A673 (cell line): ENCODE measurements around the gene LRCH1. TPM values are rescaled to one million over a fixed set of nuclear protein-coding genes. Genes with fewer than 3 reads are reported as not detected.
A peak's percentile ranks its signal among the peaks of the same experiment; 100 is the strongest.

Experiments used
- BruUV-seq: library from RNA; stranded (reverse); fragments of 400-500 nt; replicated peaks from 2 replicates; lab custom pipeline; 2021; lab: Mats Ljungman, UMichigan
- CTCF ChIA-PET: fragments of 300-600 bp; sonication (Branson Sonifier 250); formaldehyde crosslinking; loops from one replicate; lab custom pipeline; 2022; ENCODE audit warnings: antibody characterized with exemption; lab: Charles Lee
- POLR2A ChIA-PET: fragments of 300-600 bp; sonication (Branson Sonifier 250); formaldehyde crosslinking; loops from one replicate; lab custom pipeline; 2022; ENCODE audit warnings: antibody characterized with exemption; ENCODE audit not compliant: low non-redundant PET; lab: Charles Lee
- DNase-seq: peaks from one replicate; pipeline ENCODE4 v3.0.0-alpha.2; 2015; ENCODE audit warnings: low spot score
- H3K27ac ChIP-seq: fragments of 200-600 bp; sonication (generic); 2 replicates; pipeline ENCODE4 v1.5.1; 2016; ENCODE audit warnings: mixed run types, low read depth, mild to moderate bottlenecking, mixed read lengths, antibody characterized with exemption, low read length; ENCODE audit not compliant: poor library complexity, severe bottlenecking
- H3K27me3 ChIP-seq: fragments of 200-600 bp; sonication (generic); replicated peaks from 2 replicates; pipeline ENCODE4 v1.6.1; 2017; ENCODE audit warnings: mixed run types, low read depth, mild to moderate bottlenecking, mixed read lengths, antibody characterized with exemption, low read length; ENCODE audit not compliant: insufficient read depth, poor library complexity
- H3K36me3 ChIP-seq: fragments of 200-600 bp; sonication (generic); 2 replicates; pipeline ENCODE4 v1.6.1; 2016; ENCODE audit warnings: mixed run types, mild to moderate bottlenecking, mixed read lengths, antibody characterized with exemption, low read length; ENCODE audit not compliant: insufficient read depth, poor library complexity, severe bottlenecking
- H3K4me1 ChIP-seq: fragments of 200-600 bp; sonication (generic); 2 replicates; pipeline ENCODE4 v1.6.1; 2017; ENCODE audit warnings: mixed run types, mild to moderate bottlenecking, mixed read lengths, antibody characterized with exemption, low read length; ENCODE audit not compliant: insufficient read depth, poor library complexity, severe bottlenecking
- H3K4me3 ChIP-seq: fragments of 200-600 bp; sonication (generic); 2 replicates; pipeline ENCODE4 v1.5.1; 2016; ENCODE audit warnings: low read depth, mixed run types, mild to moderate bottlenecking, mixed read lengths, low read length; ENCODE audit not compliant: poor library complexity, severe bottlenecking
- H3K9me3 ChIP-seq: fragments of 200-600 bp; sonication (generic); 2 replicates; pipeline ENCODE4 v1.6.1; 2016; ENCODE audit warnings: mixed run types, low read depth, mild to moderate bottlenecking, mixed read lengths, antibody characterized with exemption, low read length; ENCODE audit not compliant: poor library complexity, severe bottlenecking
- CTCF ChIP-seq: fragments of 300-800, 200-600 bp; sonication (generic); conservative IDR thresholded peaks from 2 replicates; pipeline ENCODE4 v1.5.1; 2017; ENCODE audit warnings: low read depth, mild to moderate bottlenecking, antibody characterized with exemption, low read length, moderate library complexity, mixed read lengths
- EZH2 ChIP-seq: fragments of 200-600 bp; sonication (generic); IDR thresholded peaks from 2 replicates; pipeline ENCODE4 v1.6.1; 2017; ENCODE audit warnings: borderline replicate concordance, low read depth, mild to moderate bottlenecking, mixed read lengths, antibody characterized with exemption, low read length; ENCODE audit not compliant: poor library complexity, severe bottlenecking
- intact Hi-C: fragments of 100-400 bp; cut with micrococcal nuclease; formaldehyde crosslinking; loops from one replicate; pipeline ENCODE4 v1.10.0; 2022; ENCODE audit not compliant: unreplicated experiment
- total RNA-seq: library from RNA; stranded (reverse); gene quantifications from 2 replicates; pipeline ENCODE4 v1.2.3, GENCODE V29; 2021

Gene LRCH1
- total RNA-seq, 1 experiment from 2014 or later, result 25.3 TPM

- TF ChIP-seq CTCF (peak; percentile 78), EZH2 (no peak)
- DNase-seq, result peak; percentile 71
- ChIA-PET CTCF (interaction anchor here (0.5 to 1.1 kb wide), 6 partner anchors 169 to 234 kb away, joined by 3 to 27 read pairs (median 3); no protein-coding TSS in a partner anchor), POLR2A (interaction anchor here (0.5 kb wide), 1 partner anchor 226 kb away, joined by 3 read pairs; no protein-coding TSS in a partner anchor)
- no peaks in the 10 kb centered on the region for H3K27me3 ChIP-seq
- peaks cover 21% of the 10 kb centered on the region for H3K4me1 ChIP-seq
- intact Hi-C loops, result loop anchor here (1.0 kb wide), 2 partner anchors 170 to 228 kb away; no protein-coding TSS in a partner anchor
- no TSS peak for BruUV-seq
- no peak overlapping the region for H3K4me3 ChIP-seq
- H3K27ac ChIP-seq, result no peak overlapping the region
- no peaks in the 10 kb centered on the region for H3K9me3 ChIP-seq
- peaks cover 22% of the 10 kb centered on the region for H3K36me3 ChIP-seq
Measured at GRCh38 chr13:46721054-46721453, 168.1 kb downstream of the LRCH1 start.

GRCh38 chr13:46726347-46726746 lies 173.4 kb downstream of the LRCH1 start:
- no TSS peak for BruUV-seq
- no peak for DNase-seq
- Histone ChIP-seq H3K4me3 (no peak overlapping the region), H3K4me1 (no peaks in the 10 kb centered on the region), H3K9me3 (no peaks in the 10 kb centered on the region), H3K36me3 (peaks cover 44% of the 10 kb centered on the region), H3K27ac (no peak overlapping the region), H3K27me3 (no peaks in the 10 kb centered on the region)
- no peak for TF ChIP-seq CTCF
- TF ChIP-seq EZH2, result no peak
- POLR2A ChIA-PET, result no interaction called here
- CTCF ChIA-PET, result no interaction called here
- intact Hi-C loops, result no loop called here

GRCh38 chr13:46728777-46729176 lies 175.8 kb downstream of the LRCH1 start:
- Histone ChIP-seq H3K9me3 (no peaks in the 10 kb centered on the region), H3K27ac (no peak overlapping the region), H3K27me3 (no peaks in the 10 kb centered on the region), H3K36me3 (peaks cover 51% of the 10 kb centered on the region), H3K4me3 (no peak overlapping the region), H3K4me1 (no peaks in the 10 kb centered on the region)
- TF ChIP-seq EZH2, result no peak
- peak; percentile 58 for TF ChIP-seq CTCF
- ChIA-PET CTCF (interaction anchor here (0.6 kb wide), 1 partner anchor 161 kb away, joined by 3 read pairs; no protein-coding TSS in a partner anchor), POLR2A (no interaction called here)
- BruUV-seq, result no TSS peak
- peak; percentile 57 for DNase-seq
- intact Hi-C loops, result no loop called here
